LHCN-M2 (cell line): Measurements from ENCODE around the gene PROP1. TPM values are rescaled to one million over a fixed set of nuclear protein-coding genes. Genes with fewer than 3 reads are reported as not detected.
"Not testable (repeated sequence)": the region's sequence is repeated elsewhere in the genome, so short reads cannot be mapped to it uniquely, and the experiment has no call there.

ENCODE experiments used
- DNase-seq: peaks from one replicate; pipeline ENCODE4 v3.0.0-alpha.2; 2012; ENCODE audit warnings: low read depth
- total RNA-seq: library from RNA; depleted of rRNA; stranded (reverse); fragments of >200 nt; gene quantifications from 2 replicates; pipeline ENCODE4 v1.2.3, GENCODE V29; 2014

The PROP1 gene
- total RNA-seq, 1 experiment from 2014 or later, result not detected

DNA sequence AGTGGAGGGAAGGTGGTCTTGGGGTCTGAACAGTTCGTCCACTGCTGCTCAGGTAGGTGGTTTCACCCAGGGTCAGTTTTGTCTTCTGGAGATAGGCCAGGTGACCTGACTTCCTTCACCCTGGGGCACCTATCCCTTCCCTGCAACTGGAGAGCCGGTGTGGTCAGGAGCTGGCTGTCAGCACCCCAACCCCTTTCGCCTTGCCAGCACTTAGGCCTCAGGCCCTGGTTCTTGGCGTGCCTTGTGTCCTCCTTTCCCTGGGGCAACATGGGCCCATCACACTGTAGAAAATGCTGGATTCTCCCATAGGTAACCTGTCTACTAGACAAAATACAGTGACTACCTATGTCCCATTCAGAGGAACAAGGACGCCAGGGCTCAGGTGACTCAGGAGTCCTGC lies 13.1 kb downstream of the PROP1 start:
- no peak for DNase-seq

DNA sequence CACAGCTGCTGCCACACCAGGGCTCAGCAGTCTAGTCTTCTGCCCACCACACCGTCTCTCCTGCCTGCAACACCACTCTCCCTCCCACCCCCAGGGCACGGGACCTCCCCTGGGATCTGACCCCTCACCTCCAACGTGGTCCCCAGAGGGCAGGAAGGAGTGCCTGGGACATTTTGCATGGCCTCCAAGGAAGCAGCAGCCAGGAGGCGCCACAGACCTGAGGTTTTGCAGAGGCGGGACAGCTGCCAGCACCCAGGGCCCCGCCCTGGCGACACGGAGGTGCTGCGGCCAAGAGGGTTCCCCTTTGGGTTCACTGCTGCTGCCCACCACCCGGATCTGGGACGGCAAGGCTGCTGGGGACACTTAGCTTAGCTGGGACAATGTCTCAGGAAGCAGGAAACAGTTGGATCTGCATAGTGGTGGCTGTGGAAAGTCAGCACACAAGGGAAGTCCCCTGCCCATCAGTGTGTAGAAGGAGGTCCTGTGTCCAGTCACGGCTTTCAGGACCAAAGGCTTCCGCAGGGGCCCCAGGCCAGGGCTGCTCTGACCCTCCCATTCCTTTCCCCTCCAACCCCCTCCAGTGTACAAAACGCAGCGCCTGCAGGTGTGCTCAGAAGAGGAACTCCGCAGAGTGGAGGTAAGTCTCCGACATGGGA lies 13.8 kb downstream of the PROP1 start:
- no peak for DNase-seq

DNA sequence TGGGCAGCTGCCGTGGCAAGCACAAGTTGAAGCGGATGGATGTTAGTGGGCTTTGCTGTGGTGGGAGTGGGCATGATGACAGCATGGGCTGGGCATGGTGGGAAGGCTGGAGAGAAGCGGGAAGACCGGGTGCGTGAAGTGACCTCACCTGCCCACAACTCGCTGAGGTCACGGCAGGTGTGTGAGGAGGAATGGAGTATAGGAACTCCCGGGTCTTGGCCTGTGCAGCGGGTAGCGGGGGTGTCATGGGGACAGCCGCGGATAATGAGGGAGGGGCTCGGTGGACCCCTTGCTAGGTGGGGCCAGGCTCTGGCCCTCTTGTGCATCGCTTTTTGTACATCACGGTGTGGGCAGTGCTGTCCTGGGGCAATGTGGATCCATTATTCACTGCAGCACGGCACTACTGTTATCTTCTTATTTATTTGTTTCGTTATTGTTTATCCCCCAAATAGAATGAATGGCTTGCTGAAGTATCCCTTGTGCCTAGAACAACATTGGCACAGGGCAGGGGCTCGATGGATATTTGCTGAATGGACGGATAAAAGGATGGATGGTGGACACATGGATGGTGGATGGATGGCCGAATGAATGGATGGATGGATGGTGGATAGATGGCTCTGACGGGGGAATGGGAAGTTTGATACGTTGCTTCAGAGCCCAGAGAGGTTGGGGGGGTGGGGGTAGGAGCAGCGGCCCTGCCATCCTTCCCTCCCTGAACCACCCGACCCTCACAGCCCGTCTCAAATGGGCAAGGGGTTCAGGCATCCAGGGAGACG lies 14.6 kb downstream of the PROP1 start:
- DNase-seq, result no peak

- DNase-seq, result no peak
Observed at GRCh38 chr5:177980743-177981151, 15.3 kb downstream of the PROP1 start.

- not testable (repeated sequence) for DNase-seq
Observed at GRCh38 chr5:177977600-177977999, 18.4 kb downstream of the PROP1 start.

DNA sequence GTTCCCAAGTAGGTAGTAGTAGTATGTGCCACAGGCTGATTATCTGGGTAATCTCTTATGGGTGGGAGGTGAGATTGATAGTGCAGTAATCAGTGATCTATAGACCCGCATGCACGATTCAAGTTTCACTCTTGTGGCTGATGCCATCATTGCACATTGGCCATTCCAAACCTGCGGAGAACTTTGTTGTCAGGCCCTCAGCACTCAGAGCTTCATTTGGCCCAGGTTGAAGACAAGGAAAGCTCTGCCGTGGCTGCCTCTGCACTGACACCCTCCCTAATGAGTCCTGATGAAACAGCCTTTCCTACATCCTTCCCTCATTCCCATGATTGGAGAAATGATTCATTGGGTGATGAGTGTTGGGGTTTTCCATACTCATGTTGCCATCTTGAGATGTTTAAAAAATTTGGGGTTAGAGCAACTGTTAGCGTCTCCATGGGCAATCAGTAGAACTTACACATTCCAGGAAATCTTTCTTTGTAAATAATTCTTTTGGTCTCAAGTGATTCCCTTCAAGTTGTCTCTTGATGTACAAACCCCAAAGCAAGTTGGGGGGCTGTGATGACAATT lies 22.9 kb downstream of the PROP1 start:
- DNase-seq, result no peak

DNA sequence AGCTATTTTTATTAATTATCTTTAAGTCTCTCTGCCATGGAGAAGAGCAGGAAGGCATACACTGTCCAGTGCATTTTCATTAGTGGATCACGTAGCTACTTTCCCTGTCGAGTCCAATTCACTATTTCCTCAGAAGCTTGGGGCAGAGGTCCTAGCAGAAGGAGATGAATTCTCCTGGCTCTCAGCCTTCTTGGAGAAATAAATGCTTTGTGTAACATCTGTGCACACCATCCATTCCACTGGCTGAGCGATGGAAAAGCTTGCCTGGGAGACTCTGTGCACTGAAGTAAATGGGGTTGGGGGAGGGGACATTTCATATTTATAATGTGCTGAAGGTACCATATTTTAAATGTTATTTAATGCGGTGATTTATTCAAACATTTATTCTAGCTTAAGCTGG lies 23.4 kb downstream of the PROP1 start:
- DNase-seq, result no peak

GRCh38 chr5:177972014-177972413 lies 24.0 kb downstream of the PROP1 start:
- not testable (repeated sequence) for DNase-seq

- no peak for DNase-seq
Observed at GRCh38 chr5:177968661-177969211, 27.3 kb downstream of the PROP1 start.

DNA sequence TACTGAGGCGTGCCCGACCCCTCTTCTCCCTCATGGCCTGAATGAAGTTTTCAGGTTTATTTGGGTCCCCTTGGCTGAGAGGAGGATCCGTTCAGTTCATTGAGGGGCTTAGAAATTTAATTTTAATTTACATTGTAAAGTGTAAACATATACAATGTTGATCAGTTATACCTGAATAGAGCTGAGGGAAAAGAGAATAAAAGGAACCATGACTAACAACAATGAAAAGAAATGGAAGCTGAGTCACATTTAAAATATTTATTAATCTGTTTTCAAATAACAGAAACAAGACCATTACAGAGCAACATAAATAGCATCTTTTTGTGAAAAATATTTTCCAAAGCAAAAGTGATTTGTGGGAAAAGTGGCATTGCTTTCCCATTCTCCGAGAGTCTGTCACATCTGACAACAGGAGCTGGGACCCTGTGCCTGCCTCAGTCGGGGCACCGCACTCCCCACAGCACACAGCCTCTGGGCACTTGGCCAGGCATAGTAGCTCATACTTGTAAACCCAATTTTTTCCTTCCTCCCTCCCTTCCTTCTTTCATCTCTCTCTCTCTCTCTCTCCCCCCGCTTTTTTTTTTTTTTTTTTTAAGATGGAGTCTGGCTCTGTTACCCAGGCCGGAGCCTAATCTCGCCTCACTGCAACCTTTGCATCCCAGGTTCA lies 28.7 kb downstream of the PROP1 start:
- no peak for DNase-seq

DNA sequence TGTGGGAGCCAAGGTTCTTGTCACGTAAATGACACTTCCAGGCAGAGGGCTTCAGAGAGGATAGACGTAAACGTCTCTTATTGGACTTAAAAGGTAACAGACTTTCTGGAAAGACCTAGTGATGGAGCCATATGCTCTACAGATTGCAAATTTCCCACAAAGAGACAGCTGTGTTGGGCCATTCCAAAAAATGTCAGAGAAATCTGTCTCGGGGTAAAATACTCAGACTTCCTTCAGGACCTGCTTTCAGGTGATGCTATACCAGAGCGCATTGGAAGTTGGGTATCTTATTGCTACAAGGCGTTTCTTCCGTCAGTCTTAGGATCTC lies 29.2 kb downstream of the PROP1 start:
- no peak for DNase-seq

DNA sequence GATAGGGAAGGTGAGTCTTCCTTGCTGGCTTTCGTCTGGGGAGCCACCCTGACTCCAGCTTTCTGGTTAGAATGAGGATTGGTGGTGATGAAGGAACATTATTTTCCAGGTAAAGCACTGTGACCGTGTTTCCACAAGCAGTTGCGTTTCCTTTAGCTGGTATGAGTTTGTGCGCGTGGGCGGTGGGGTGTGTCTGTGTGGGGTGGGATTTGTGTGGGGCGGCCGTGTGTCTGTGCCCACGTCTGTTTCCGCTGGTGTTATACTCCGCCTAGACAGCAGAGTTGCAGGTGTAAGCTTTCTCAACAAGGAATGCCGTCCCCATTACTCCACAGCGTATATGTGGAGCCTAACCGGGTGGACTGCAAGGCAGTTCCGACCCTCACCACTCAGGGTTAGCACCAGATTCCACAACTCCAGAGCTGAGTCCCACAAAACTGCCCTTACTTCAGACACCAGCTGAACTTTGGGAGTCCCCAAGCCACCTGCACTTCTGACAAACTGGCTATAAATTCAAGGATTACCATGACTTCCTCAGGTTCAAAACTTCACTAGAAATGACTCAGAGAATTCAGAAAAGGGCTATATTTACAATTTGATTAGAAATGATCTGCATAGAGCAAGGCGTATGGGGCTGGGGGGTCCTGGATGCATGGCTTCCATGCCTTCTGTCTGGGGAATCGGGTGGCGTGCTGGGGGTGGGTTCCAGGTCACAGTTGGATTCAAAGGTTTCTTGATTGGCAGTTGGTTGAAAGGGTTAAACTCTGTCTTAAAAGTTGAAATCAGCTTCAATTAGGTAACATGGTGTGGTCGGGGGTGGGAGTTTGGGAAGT lies 29.8 kb downstream of the PROP1 start:
- no peak for DNase-seq

- no peak for DNase-seq
Observed at GRCh38 chr5:177964471-177964870, 31.6 kb downstream of the PROP1 start.

DNA sequence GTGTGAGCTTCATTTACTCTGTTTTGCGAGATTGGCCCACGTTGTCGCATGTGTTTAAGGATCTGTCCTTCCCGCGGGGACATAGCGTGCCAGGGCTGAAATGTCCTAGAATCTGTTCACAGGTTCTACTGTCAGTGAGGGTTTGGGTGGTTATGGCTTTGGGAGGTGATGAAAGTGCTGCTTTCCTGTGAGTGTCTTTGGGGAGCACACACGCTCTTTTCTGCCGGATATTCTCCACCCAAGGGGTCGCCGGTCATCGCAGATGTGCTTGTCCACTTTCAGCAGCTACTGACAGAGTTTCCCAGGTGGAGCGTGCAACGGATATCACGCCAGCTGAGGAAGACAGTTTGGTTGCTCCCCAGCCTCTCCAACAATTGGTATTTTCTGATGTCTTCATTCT lies 32.1 kb downstream of the PROP1 start:
- no peak for DNase-seq

DNA sequence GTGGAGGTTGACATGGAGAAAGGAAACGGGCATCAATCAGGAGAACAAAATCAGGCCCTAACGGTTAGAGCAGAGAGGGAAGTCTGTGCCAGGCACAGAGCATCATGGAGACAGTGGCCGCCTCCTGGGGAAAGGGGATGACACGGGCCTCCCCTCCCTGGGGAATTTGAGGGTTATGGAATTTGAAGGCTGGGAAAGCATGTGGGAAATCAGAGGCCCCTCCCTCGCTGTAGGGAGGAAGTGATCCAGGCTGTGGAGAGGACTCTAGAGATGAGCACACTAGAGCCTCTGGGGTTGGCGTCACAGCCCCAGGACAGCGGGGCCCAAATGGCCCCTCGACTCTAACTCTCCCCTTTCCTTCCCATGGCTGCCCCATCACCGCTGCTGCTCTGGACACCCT lies 36.7 kb downstream of the PROP1 start:
- DNase-seq, result no peak

GRCh38 chr5:177958696-177959095 lies 37.3 kb downstream of the PROP1 start:
- DNase-seq, result no peak

DNA sequence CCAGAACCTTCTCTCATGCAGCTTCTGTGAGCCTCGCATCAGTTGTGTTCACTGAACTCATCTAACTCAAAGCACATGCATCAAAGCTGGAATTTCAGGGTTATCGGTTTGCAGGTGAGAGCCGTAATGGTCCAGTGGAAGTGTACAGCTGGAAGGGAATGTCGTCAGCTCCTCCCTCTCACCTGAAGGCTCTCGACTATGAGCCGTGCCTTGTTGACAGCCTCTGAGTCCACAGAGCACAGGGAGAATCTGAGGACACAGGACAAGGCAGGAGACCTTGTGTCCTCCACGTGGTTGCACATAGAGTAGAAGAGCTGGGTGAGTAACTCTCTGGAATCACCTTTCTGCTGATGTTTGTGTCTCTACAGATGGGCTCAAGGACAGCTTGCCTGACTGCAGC lies 38.8 kb downstream of the PROP1 start:
- DNase-seq, result no peak

GRCh38 chr5:177953101-177953500 lies 42.9 kb downstream of the PROP1 start:
- not testable (repeated sequence) for DNase-seq

GRCh38 chr5:177949656-177950055 lies 46.4 kb downstream of the PROP1 start:
- not testable (repeated sequence) for DNase-seq

- DNase-seq, result not testable (repeated sequence)
Observed at GRCh38 chr5:177949065-177949464, 47.0 kb downstream of the PROP1 start.

- DNase-seq, result peak; percentile 2
Observed at GRCh38 chr5:177947912-177948311, 48.1 kb downstream of the PROP1 start.
